HuH-7 (cell line): Measurements from ENCODE around the gene ZNF581.

Experiments used
- DNase-seq: peaks from one replicate; pipeline ENCODE4 v3.0.0; 2011; ENCODE audit warnings: low spot score

Gene ZNF581

GRCh38 chr19:55643003-55643886 is at the start of gene ZNF581:
ZNF581 (plus strand) TSS chr19:55643649; CDS start chr19:55644572, 923 bp downstream.
- DNase-seq, result peak; percentile 94

- no peak for DNase-seq
These were observed 48.4 kb upstream of the ZNF581 start for GRCh38 chr19:55594996-55595545.

GRCh38 chr19:55596304-55596703 is 47.1 kb upstream of the ZNF581 start:
- no peak for DNase-seq

- no peak for DNase-seq
These were observed 45.9 kb upstream of the ZNF581 start for GRCh38 chr19:55597501-55597921.

GRCh38 chr19:55598034-55598433 is 45.4 kb upstream of the ZNF581 start:
- no peak for DNase-seq

GRCh38 chr19:55598719-55599467 is 44.6 kb upstream of the ZNF581 start:
- DNase-seq, result peak; percentile 90

- DNase-seq, result peak; percentile 92
These were observed 44.0 kb upstream of the ZNF581 start, which contains the start of gene FIZ1 for GRCh38 chr19:55599468-55599841. FIZ1 (minus strand) TSS chr19:55599517; CDS start chr19:55597865, 1,652 bp downstream.

- DNase-seq, result peak; percentile 79
These were observed 43.4 kb upstream of the ZNF581 start, which contains the start of gene ZNF524 for GRCh38 chr19:55599842-55600661. ZNF524 (plus strand) TSS chr19:55600288; CDS start chr19:55602113, 1,825 bp downstream.

- DNase-seq, result no peak
These were observed 42.8 kb upstream of the ZNF581 start for GRCh38 chr19:55600662-55601028.

- DNase-seq, result no peak
These were observed 42.4 kb upstream of the ZNF581 start for GRCh38 chr19:55601084-55601483.

GRCh38 chr19:55602104-55603001 is 41.1 kb upstream of the ZNF581 start:
- no peak for DNase-seq

- no peak for DNase-seq
These were observed 40.3 kb upstream of the ZNF581 start for GRCh38 chr19:55603115-55603514.

GRCh38 chr19:55603581-55604292 is 39.7 kb upstream of the ZNF581 start:
- DNase-seq, result no peak

GRCh38 chr19:55605207-55605636 is 38.2 kb upstream of the ZNF581 start:
- DNase-seq, result peak; percentile 93

GRCh38 chr19:55605637-55606470 is 37.6 kb upstream of the ZNF581 start, which contains the start of gene ZNF865:
ZNF865 (plus strand) TSS chr19:55605647; CDS start chr19:55613619, 7,972 bp downstream.
- DNase-seq, result peak; percentile 87

GRCh38 chr19:55606471-55606787 is 37.0 kb upstream of the ZNF581 start:
- DNase-seq, result no peak

GRCh38 chr19:55606817-55607216 is 36.6 kb upstream of the ZNF581 start:
- no peak for DNase-seq

GRCh38 chr19:55609326-55609725 is 34.1 kb upstream of the ZNF581 start:
- DNase-seq, result no peak
